GDM1 (cell line): Measurements from ENCODE around the gene KLHDC7B.

Source experiments
- DNase-seq: peaks from one replicate; lab custom pipeline; 2025; lab: John Stamatoyannopoulos, UW

KLHDC7B gene

GRCh38 chr22:50573491-50574382 is 28.0 kb downstream of the KLHDC7B start:
- no peak for DNase-seq

DNA sequence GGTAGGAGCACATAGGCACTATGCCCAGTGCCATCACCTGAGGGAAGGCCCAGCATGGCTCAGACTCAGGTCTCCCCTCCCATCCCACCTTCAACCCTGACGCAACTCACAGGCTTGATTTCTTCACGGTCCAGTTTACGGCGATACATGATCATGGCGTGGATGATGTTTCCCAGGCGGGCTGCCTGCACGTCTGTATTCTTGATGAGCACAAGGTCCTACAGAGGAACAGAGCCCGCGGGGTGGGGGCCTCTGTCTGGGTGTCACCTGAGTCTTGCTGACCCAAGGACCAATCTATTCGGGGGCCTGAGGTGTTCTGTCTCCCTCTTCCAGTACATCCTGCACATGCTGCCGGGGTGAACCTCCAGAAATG is 28.7 kb downstream of the KLHDC7B start:
- no peak for DNase-seq

GRCh38 chr22:50575426-50575941 is 29.8 kb downstream of the KLHDC7B start:
- no peak for DNase-seq

GRCh38 chr22:50576070-50576469 is 30.4 kb downstream of the KLHDC7B start:
- no peak for DNase-seq

DNA sequence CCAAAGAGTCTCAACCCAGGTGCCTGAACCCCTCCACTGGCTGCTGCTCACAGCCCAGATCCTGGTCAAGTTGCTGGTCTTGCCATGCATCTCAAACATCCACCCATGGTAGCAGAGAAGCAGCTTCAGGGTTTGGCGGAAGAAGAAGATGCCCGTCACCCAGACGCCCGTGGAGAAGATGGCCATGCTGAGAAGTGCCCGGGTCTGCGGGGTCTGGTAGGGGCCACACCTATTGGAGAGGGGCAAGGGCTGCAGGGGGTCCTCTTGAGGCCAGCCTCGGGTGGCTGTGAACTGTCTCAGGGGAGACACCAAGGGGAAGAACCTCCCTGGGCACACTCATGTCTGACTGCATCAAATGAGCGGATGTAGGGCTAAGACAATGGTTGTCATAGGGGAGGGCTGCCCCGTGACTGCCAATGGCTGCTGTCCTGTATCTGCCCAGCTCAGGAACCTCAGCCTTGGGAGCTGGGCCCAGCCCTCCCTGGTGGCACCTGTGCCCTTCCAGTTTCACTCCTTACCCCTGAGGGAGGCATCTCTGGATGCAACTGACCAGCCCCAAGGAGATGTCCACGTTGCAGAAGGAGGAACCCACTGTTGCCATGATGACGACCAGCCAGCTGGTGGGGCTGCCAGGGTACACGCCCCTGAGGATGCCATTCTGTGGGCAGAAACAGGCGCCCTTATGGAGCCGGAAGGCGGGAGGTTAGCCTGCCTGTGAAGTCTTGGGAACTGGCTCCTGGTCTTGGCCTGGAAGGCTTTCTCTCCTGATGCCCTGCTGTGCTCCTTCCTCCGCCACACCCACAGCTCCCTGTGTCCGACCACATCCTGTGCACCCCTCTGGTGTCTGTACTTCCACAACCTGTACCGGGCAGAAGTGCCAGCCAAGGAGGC is 31.4 kb downstream of the KLHDC7B start:
- DNase-seq: no peak

GRCh38 chr22:50577697-50577986 is 31.9 kb downstream of the KLHDC7B start:
- no peak for DNase-seq

DNA sequence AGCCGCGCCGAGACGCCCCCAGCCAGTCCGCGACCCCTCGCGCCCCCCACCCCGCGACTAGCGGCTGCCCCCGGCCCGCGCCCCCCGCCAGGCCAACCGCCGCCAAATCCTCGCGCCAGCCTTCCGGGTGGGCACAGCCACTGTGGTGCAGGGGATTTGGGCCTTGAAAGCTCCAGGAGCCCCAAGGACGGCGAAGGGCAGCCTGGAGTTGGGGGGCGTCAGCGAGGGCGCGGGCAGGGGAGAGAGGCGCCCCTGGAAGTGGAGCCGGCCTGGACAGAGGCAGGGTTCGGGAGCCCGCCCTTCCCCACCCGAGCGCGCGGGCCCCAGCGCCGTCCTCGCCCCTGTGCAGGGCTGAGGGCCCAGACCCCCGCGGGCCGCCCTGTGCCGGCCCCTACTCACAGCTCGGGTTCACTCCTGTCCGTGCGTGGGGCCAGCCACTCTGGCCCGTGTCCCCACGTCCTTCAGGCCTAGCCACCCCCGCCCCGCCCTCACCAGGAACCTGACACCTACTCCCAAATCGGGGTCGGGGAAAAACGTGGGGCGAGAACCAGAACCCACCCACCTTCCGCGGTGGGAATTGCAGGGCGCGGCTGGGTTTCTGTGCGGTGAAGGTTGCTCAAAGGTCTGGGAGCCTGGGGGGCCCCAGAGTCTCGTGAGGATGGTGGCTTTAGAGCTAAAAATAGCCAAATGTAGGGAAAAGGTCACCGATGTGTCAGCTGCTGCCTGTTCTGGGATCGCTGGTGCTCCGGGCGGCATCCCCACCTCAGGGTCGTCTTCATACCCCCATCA is 32.5 kb downstream of the KLHDC7B start, which contains the start of gene CPT1B:
Gene CPT1B (minus strand): TSS at position 441 of the 789 bp plus-strand sequence. CDS start 512 bp downstream, outside the sequence.
- DNase-seq: no peak

- no peak for DNase-seq
These were observed 33.1 kb downstream of the KLHDC7B start for GRCh38 chr22:50578776-50579310.

- no peak for DNase-seq
These were observed 34.1 kb downstream of the KLHDC7B start for GRCh38 chr22:50579752-50580151.

- no peak for DNase-seq
These were observed 35.6 kb downstream of the KLHDC7B start for GRCh38 chr22:50581031-50581949.

DNA sequence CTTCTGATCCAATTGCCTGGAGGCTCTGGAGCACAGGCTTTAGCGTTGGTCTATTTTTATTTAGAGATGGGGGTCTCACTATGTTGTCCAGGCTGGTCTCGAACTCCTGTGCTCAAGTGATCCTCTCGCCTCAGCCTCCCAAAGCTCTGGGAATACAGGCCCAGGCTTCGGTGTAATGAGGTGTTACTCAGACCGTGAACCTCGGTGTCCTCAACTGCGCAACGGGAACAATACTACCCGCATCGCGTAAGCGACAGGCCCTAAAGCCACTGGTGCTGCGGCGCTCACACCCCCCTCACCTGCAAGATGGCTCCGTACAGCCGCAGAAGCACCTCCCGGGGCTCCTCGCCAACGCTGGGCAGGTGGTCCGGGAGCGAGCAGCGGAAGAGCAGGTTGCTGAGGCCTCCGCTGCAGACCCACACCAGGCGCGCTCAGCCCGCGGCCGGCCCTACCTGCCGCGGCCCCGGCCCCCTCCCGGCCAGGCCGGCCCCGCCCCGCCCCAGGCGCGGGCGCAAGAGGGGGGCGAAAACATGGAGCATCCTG is 36.3 kb downstream of the KLHDC7B start:
- no peak for DNase-seq

DNA sequence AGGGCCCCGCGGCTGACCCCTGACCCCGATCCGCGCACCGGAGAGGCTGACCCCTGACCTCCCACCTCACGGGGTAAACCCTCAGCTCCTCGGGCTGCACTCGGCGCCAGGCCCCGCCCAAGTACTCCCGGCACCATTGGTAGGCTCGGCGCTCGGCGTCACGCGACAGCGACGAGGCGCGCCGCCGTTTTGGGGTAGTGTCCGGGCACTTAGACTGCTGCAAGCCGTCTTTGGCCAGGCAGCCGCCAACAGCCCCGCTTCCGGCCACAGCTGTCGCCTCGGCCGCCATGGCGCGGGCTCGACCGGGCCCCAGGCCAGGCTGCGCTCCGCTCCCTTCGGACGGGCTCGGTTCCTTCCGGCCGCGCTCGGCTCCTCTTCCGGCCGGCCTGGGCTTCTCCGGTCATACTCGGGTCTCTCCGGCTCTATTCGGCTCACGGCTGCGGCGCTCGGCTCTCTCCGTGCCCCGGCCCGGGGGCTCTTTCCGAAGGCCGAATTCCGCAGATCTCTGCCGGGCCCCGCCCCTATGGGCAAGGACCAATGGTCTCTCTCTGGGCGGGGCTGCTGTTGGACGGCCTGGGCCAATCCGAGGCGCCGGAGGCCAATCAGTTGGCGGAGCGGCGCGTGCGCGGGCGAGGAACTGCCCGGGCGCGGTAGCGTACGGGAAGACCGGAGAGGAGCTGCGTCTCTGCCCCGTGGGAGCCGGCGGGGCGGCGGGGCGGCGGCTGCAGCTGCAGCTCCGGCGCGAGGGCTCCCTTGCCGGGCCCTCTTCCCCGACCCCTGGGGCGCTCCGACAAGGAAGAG is 37.0 kb downstream of the KLHDC7B start, which contains the start of gene CHKB:
Gene CHKB (minus strand): TSS at position 357 of the 801 bp plus-strand sequence. CDS start 68 bp downstream, at position 289.
- peak; percentile 96 for DNase-seq

DNA sequence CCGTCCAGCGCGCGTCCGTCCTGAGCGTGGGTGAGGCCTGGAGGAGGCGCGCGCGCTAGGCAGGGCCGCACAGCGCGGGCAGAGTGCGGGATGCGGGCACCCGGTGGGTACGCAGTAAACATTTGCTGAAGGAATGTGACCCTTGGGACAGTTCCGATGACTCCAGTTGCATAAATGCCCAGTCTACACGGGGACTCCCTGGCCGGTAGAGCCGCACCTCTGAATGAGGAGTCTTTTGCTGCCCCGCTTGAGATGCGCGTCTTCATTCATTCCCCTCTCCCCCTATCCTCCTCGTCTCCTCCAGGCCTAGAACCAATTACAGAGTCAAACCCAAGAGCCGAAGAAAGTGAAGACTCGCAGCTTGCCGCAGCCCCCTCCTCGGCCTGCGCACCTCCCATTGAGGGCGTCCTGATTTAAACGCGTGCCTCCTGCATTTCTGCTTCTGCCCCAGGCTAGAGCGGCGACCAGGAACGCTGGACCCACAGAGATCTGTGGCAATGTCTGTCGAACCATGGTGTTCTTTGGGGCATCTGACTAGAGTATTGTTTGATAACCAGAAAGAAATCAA is 37.7 kb downstream of the KLHDC7B start:
- no peak for DNase-seq

DNA sequence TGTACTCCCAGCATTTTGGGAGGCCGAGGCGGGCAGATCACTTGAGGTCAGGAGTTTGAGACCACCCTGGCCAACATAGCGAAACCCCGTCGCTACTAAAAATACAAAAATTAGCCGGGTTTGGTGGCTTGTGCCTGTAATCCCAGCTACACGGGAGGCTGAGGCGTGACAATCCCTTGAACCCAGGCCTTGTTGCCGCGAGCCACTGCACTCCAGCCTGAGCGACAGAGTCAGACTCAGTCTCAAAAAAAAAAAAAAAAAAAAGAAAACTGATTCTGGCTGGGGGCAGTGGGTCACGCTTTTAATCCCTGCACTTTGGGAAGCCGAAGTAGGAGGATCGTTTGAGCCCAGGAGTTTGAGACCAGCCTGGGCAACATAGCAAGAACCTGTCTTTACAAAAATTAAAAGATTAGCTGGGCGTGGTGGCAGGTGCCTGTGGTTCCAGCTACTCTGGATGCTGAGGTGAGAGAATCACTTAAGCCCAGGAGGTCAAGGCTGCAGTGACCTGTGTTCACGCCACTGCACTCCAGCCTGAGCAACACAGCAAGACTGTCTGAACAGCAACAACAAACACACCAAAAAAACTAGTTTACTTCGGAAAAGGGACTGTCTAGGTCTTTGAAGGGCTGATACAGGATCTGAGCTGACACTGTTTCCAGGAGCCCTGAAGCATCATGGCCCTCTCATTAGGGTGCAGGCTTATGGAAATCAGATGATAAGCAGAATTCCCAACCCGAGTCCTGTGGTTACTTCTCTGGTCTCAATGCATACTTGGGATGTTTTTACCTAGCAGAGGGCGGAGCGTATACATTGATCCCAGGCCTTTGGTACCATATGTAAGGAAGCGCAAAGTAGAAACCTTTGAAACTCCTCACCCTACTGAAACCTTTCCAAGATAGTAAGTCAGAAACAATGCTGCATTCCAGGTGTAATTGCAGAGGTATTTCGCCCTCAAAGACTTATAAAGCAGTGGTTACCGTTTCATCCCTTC is 38.7 kb downstream of the KLHDC7B start:
- DNase-seq: no peak

DNA sequence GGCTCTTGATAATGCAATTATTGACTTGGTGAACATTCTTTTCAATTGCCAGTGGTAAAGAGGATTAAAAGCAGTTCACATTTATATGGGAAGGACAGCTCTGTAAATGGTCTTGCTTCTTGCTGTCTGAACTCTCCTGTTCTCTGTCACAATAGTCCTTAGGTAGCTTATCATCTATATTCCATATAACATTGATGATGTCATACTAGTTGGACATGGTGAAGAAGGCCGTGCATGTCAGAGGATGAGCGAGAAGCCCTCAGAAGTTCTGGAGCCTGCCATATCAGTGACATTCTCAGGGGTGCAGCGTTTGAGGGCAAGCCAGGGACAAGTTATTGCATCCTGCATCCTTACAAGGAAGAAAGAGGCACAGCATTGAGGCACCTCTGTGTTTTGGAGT is 39.5 kb downstream of the KLHDC7B start:
- no peak for DNase-seq

DNA sequence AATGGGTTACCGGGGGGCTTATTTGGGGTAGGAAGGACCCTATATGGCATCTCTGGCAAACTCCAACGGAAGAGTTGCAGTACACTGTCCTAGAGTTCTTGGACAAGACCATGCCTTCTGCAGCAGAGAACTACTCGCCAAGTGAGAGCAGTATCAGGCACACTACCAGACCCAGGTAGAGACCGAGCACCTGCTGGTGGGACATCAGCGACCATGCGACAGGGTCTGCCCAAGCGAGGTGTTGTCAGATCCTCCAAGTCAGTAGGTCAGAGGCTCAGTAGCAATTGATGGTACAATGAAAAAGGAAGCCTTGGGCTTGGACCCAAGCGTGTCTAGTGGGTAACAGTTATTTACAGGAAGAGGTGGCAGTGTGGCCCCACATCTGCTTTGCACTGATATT is 40.1 kb downstream of the KLHDC7B start:
- DNase-seq: no peak

DNA sequence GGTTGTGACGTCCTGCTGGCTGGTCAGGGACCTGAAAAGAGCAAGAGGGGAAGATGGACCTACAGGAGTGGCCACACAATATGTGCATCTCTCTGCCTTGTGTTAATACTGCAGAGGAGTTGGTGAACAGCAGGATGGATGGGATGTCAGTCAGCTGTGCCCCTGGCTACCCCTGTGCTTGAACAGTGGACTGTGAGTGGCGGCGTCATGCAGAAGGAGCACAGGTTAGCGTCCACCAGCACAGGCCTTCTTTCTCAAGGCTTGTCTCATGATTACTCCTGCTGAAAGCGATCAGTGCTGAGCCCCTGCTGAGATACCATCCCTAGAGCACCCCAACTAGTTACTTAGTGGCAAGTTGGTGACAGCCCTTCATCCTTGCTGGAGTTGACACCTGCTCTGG is 40.7 kb downstream of the KLHDC7B start:
- DNase-seq: no peak

GRCh38 chr22:50587407-50587806 is 41.7 kb downstream of the KLHDC7B start:
- no peak for DNase-seq
